Esophagus (tissue), 2 donors: ENCODE measurements around the gene SCFD1. TPM values are rescaled to one million over a fixed set of nuclear protein-coding genes. Genes with fewer than 3 reads are reported as not detected.

ENCODE experiments used
- H3K27ac ChIP-seq, 2 donors: one replicate each; pipeline ENCODE4 v1.5.1; 2013; ENCODE audit warnings: low read depth in 2 of 2, mild to moderate bottlenecking in 2 of 2, inconsistent platforms in 1 of 2, low read length in 1 of 2, moderate library complexity in 1 of 2
- H3K27me3 ChIP-seq, 2 donors: one replicate each; pipeline ENCODE4 v1.6.1; 2013; ENCODE audit warnings: low read length in 2 of 2, control low read depth in 1 of 2, mild to moderate bottlenecking in 1 of 2; ENCODE audit not compliant: insufficient read depth in 2 of 2, control insufficient read depth in 1 of 2
- H3K36me3 ChIP-seq, 2 donors: one replicate each; pipeline ENCODE4 v1.6.1; 2013; ENCODE audit warnings: low read length in 1 of 2; ENCODE audit not compliant: control insufficient read depth in 2 of 2, insufficient read depth in 2 of 2
- H3K4me1 ChIP-seq, 2 donors: one replicate each; pipeline ENCODE4 v1.6.1; 2013; ENCODE audit warnings: low read length in 1 of 2; ENCODE audit not compliant: control insufficient read depth in 2 of 2, insufficient read depth in 2 of 2
- H3K4me3 ChIP-seq, 2 donors: one replicate each; pipeline ENCODE4 v1.5.1; 2013; ENCODE audit warnings: low read length in 2 of 2, mild to moderate bottlenecking in 2 of 2, low read depth in 1 of 2, moderate library complexity in 1 of 2
- H3K9me3 ChIP-seq, 2 donors: one replicate each; pipeline ENCODE4 v1.6.1; 2013; ENCODE audit warnings: mild to moderate bottlenecking in 2 of 2, low read depth in 1 of 2, low read length in 1 of 2, moderate library complexity in 1 of 2; ENCODE audit not compliant: control insufficient read depth in 2 of 2, insufficient read depth in 1 of 2
- whole genome bisulfite sequencing, 2 donors: extraction: QIAGEN DNeasy Blood & Tissue Kit; methylation state at CpG; one replicate each; pipeline ENCODE4 v1.1.7; 2013; 5-methylcytosine and 5-hydroxymethylcytosine counted together
- polyA plus RNA-seq, 2 donors: library from polyadenylated mRNA; stranded (reverse); fragments of 200-250 nt; gene quantifications; one replicate each; pipeline ENCODE4 v1.2.3, GENCODE V29; 2013
- donor health status: healthy with polysubstance abuse.
- donor health status: Bipolar disorder and iron deficiency.

Gene SCFD1
- polyA plus RNA-seq, 2 donors = 41.5 to 84.4 TPM

GRCh38 chr14:30757082-30757481, 135.0 kb downstream of the SCFD1 start:
- Histone ChIP-seq H3K4me1 (no peaks in the 10 kb centered on the region), H3K27me3 (no peaks in the 10 kb centered on the region), H3K9me3 (peaks cover 0 to 2% of the 10 kb centered on the region in 2 donors), H3K4me3 (no peak overlapping the region), H3K36me3 (no peaks in the 10 kb centered on the region), H3K27ac (no peak overlapping the region)
- 38 to 39% methylated on average over 3 of the region's 3 CpGs for WGBS, 2 donors

DNA sequence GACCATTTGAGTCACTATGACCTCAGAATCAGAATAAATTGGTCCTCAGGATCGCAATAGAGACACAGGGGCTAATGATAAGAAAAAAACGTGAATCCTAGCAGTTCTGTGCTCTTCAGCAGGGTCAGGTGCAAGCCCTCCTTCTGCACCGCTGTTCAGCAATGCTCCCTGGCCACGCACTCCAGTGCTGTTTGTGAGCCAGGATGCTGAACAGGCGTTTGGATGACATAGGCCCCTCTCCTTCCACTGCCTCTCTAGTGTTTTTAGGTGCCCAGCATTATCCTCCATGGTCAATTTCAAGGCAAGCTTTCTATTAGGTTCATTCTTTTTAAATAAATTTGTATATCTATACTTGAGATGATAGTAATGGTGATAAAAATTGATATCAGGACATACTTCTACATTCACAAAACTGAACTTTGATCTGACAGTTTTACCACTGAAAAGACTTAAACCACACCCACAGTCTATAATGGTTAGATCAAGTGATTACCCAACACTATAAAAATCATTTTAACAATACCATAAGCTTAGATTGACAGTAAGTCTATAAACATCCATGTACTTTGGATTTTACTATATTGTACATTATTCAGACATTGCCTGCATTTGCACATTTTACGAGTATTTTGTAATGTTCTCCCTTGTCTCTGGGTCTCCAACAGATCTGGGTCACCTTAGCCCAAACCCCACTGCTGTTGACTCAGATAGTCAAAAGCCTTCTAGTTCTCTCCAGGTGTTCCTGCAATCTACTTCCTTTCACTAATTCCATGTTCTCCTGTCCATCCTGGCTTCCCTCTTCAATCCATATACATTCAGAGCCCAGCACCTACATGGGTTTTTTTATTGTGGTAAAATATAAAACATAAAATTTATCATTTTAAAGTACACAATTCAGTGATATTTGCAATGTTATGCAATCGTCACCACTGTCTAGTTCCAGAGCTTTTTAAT, 137.3 kb downstream of the SCFD1 start:
- Histone ChIP-seq H3K36me3 (no peaks in the 10 kb centered on the region), H3K9me3 (peaks cover 0 to 2% of the 10 kb centered on the region in 2 donors), H3K4me1 (no peaks in the 10 kb centered on the region), H3K4me3 (no peak overlapping the region), H3K27me3 (no peaks in the 10 kb centered on the region), H3K27ac (no peak overlapping the region)
- 78 to 81% methylated on average over 7 of the region's 7 CpGs for WGBS, 2 donors

GRCh38 chr14:30763891-30764290, 141.8 kb downstream of the SCFD1 start:
- no peaks in the 10 kb centered on the region for H3K36me3 ChIP-seq
- no peak overlapping the region for H3K4me3 ChIP-seq
- no peaks in the 10 kb centered on the region for H3K9me3 ChIP-seq
- H3K27ac ChIP-seq = no peak overlapping the region
- no peaks in the 10 kb centered on the region for H3K4me1 ChIP-seq
- no peaks in the 10 kb centered on the region for H3K27me3 ChIP-seq
- 46 to 55% methylated on average over 1 of the region's 1 CpG for WGBS, 2 donors

DNA sequence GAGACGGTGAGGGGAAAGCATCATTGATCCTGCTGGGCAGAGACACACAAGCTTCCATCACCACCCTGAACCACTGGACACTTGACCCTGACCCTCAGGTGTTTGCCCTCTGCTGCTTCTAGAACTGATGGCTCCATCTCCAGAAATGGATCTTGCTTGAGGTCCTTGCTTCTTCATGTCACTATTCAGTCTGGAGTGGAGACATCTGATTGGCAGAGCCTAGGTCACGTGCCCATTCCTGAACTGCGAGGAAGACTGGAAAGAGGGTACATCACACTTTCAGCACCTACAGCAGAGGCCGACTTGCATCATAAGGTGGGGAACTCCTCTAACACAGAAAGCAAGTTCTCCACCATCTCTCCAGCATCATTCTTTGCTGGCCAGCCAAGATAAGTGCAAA, 145.5 kb downstream of the SCFD1 start:
- no peaks in the 10 kb centered on the region for H3K36me3 ChIP-seq
- H3K4me1 ChIP-seq = no peaks in the 10 kb centered on the region
- peaks cover 0 to 4% of the 10 kb centered on the region in 2 donors for H3K27me3 ChIP-seq
- no peak overlapping the region for H3K4me3 ChIP-seq
- no peaks in the 10 kb centered on the region for H3K9me3 ChIP-seq
- H3K27ac ChIP-seq = no peak overlapping the region
- 91 to 93% methylated on average over 4 of the region's 4 CpGs for WGBS, 2 donors

- 59 to 81% methylated on average over 1 of the region's 1 CpG for WGBS, 2 donors
Observed at GRCh38 chr14:30768791-30769190, 146.7 kb downstream of the SCFD1 start.

DNA sequence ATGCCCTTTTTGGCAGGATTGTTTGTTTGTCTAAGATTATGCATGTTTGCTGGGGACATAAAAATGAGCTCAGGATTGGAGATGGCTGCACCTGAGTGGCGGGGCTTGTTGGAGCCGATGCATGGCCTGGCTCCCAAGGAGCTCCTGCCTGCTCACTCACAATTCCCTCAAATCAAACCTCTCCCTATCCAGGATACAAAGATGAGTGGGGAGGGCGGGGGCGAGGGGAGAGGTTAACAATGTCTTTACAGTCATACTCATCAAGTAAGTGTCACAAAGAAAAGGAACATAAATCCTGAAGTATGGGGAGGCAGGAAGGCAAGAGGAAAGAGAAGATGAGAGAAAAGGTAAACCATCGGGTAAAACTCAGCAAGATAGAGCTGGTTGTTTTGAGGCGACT, 148.3 kb downstream of the SCFD1 start:
- Histone ChIP-seq H3K4me3 (no peak overlapping the region), H3K36me3 (no peaks in the 10 kb centered on the region), H3K27me3 (peaks cover 0 to 9% of the 10 kb centered on the region in 2 donors), H3K27ac (no peak overlapping the region), H3K9me3 (no peaks in the 10 kb centered on the region), H3K4me1 (no peaks in the 10 kb centered on the region)
- 77 to 79% methylated on average over 6 of the region's 6 CpGs for whole genome bisulfite sequencing, 2 donors

More at GRCh38 chr14:30768791-30769190, 146.7 kb downstream of the SCFD1 start:
- Histone ChIP-seq H3K9me3 (no peaks in the 10 kb centered on the region), H3K4me1 (no peaks in the 10 kb centered on the region), H3K27me3 (peaks cover 0 to 4% of the 10 kb centered on the region in 2 donors), H3K4me3 (no peak overlapping the region), H3K27ac (no peak overlapping the region), H3K36me3 (no peaks in the 10 kb centered on the region)

DNA sequence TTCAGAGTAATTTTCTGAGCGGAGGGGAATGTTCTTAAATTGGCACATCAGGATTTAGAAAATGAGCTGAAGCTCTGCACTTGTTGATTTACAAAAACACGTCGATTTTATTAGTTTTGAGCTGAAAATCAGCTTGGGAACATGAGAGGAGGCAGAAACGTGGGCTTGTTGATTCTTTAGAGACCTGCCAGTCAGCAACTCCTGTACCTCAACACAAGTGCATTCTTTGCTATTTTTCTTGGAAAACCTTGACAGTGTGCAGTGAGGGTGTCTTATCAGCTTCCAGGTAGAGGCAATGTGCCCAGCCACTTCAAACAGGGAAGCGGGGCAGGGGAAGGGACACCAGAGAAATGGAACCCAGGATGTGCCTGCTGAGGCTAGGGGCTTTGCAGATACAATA, 149.5 kb downstream of the SCFD1 start:
- Histone ChIP-seq H3K27ac (no peak overlapping the region), H3K4me3 (no peak overlapping the region), H3K27me3 (peaks cover 0 to 9% of the 10 kb centered on the region in 2 donors), H3K4me1 (no peaks in the 10 kb centered on the region), H3K36me3 (no peaks in the 10 kb centered on the region), H3K9me3 (no peaks in the 10 kb centered on the region)
- WGBS, 2 donors = 68 to 69% methylated on average over 5 of the region's 5 CpGs

DNA sequence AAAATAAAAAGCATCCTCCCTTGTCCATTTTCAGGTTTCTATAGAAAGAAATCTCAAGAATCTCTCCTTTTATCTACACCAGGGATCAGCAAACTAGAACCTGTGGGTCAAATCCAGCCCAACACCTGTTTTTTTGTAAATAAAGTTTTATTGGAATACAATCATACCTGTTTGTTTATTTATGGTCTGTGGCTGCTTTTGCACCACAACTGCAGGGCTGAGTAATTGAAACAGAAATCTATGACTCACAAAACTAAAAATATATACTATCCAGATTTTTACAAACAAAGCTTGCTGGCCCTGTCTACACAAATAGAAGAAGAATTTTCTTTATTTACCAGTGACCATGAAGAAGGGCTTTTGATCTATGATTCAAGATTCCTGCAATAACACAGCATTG, 157.1 kb downstream of the SCFD1 start:
- peaks cover 0 to 3% of the 10 kb centered on the region in 2 donors for H3K27me3 ChIP-seq
- H3K4me3 ChIP-seq = no peak overlapping the region
- no peaks in the 10 kb centered on the region for H3K36me3 ChIP-seq
- H3K4me1 ChIP-seq = no peaks in the 10 kb centered on the region
- H3K27ac ChIP-seq = no peak overlapping the region
- H3K9me3 ChIP-seq = no peaks in the 10 kb centered on the region
